Keratinocyte (primary cell): ENCODE measurements around the gene RASL10A. TPM values are rescaled to one million over a fixed set of nuclear protein-coding genes. Genes with fewer than 3 reads are reported as not detected.

Source experiments
- DNase-seq: peaks from one replicate; pipeline ENCODE4 v3.0.0-alpha.2; 2011; ENCODE audit warnings: low read depth, missing footprints, low spot score
- FAIRE-seq: peaks from 2 replicates; lab custom pipeline; 2011; peaks lifted over from hg19 to GRCh38; lab: Jason Lieb, UNC
- H2AFZ ChIP-seq: 2 replicates; pipeline ENCODE4 v1.6.0; 2012; ENCODE audit warnings: low read length, control low read depth, inconsistent platforms; ENCODE audit not compliant: control insufficient read depth
- H3K27ac ChIP-seq: 2 replicates; pipeline ENCODE4 v1.5.1; 2011; ENCODE audit warnings: low read length; ENCODE audit not compliant: control insufficient read depth, insufficient read depth
- H3K27me3 ChIP-seq: 3 replicates; pipeline ENCODE4 v1.6.0; 2011; ENCODE audit warnings: low read length; ENCODE audit not compliant: control insufficient read depth, insufficient read depth; ENCODE audit errors: extremely low read depth
- H3K36me3 ChIP-seq, 2 experiments: 2 replicates in 1 of 2; 3 replicates in 1 of 2; pipeline ENCODE4 v1.5.1; 2011; ENCODE audit warnings: low read length in 2 of 2, mild to moderate bottlenecking in 1 of 2; ENCODE audit not compliant: control insufficient read depth in 2 of 2, insufficient read depth in 2 of 2; ENCODE audit errors: extremely low read depth in 1 of 2
- H3K4me1 ChIP-seq: 3 replicates; pipeline ENCODE4 v1.5.1; 2011; ENCODE audit warnings: low read length; ENCODE audit not compliant: control insufficient read depth, insufficient read depth; ENCODE audit errors: extremely low read depth
- H3K4me2 ChIP-seq: 3 replicates; pipeline ENCODE4 v1.6.0; 2011; ENCODE audit warnings: low read depth, low read length; ENCODE audit not compliant: control insufficient read depth, insufficient read depth; ENCODE audit errors: extremely low read depth
- H3K4me3 ChIP-seq, 3 experiments: fragments of 200-600 bp in 1 of 3; sonication (generic) in 1 of 3; 2 replicates in 2 of 3; 3 replicates in 1 of 3; pipeline ENCODE4 v1.5.1; 2011 to 2016; ENCODE audit warnings: low read length in 3 of 3, mild to moderate bottlenecking in 3 of 3, control low read depth in 2 of 3, inconsistent platforms in 1 of 3, low read depth in 1 of 3, mixed read lengths in 1 of 3, mixed run types in 1 of 3, moderate library complexity in 1 of 3; ENCODE audit not compliant: control insufficient read depth in 2 of 3, insufficient read depth in 2 of 3; ENCODE audit errors: extremely low read depth in 1 of 3
- H3K79me2 ChIP-seq: 2 replicates; pipeline ENCODE4 v1.6.0; 2012; ENCODE audit warnings: low read length; ENCODE audit not compliant: control insufficient read depth, insufficient read depth
- H3K9ac ChIP-seq: 3 replicates; pipeline ENCODE4 v1.6.0; 2011; ENCODE audit warnings: low read length; ENCODE audit not compliant: control insufficient read depth, insufficient read depth; ENCODE audit errors: extremely low read depth
- H3K9me1 ChIP-seq: 3 replicates; pipeline ENCODE4 v1.6.0; 2011; ENCODE audit warnings: low read length; ENCODE audit not compliant: control insufficient read depth, insufficient read depth; ENCODE audit errors: extremely low read depth
- H3K9me3 ChIP-seq: 2 replicates; pipeline ENCODE4 v1.5.1; 2012; ENCODE audit warnings: low read depth, low read length; ENCODE audit not compliant: control insufficient read depth
- H4K20me1 ChIP-seq: 3 replicates; pipeline ENCODE4 v1.6.0; 2011; ENCODE audit warnings: low read length; ENCODE audit not compliant: control insufficient read depth, insufficient read depth; ENCODE audit errors: extremely low read depth
- CTCF ChIP-seq, 3 experiments: IDR thresholded peaks in 1 of 3; conservative IDR thresholded peaks in 1 of 3; optimal IDR thresholded peaks in 1 of 3; 2 replicates in 2 of 3; 3 replicates in 1 of 3; pipeline versions ENCODE3 to v1.5.1; 2011; ENCODE audit warnings: low read length in 3 of 3, mild to moderate bottlenecking in 3 of 3, moderate library complexity in 2 of 3, control low read depth in 1 of 3, inconsistent platforms in 1 of 3; ENCODE audit not compliant: insufficient read depth in 2 of 3; ENCODE audit errors: extremely low read depth in 1 of 3
- EZH2 ChIP-seq: IDR thresholded peaks from one replicate; pipeline ENCODE4 v1.6.1; 2012; ENCODE audit warnings: inconsistent platforms, mild to moderate bottlenecking, low read length, moderate library complexity
- dilution Hi-C: fragments of 300-500 bp; cut with MboI; formaldehyde crosslinking; loops from one replicate; pipeline ENCODE4 v1.7.0; 2020; ENCODE audit warnings: low sequenced_read_pairs; ENCODE audit not compliant: extremely low pct_ligation_motif_present
- polyA plus RNA-seq, 5 experiments: library from polyadenylated mRNA; depleted of rRNA in 3 of 5; stranded (reverse) in 3 of 5; stranded (forward) in 1 of 5; unstranded in 1 of 5; fragments of >200 nt; gene quantifications; 1 replicate in 1 of 5; 2 replicates in 3 of 5; 3 replicates in 1 of 5; pipeline versions ENCODE4 v1.2.1 to v1.2.3, GENCODE V29; 2011 to 2012; ENCODE audit warnings: missing spikeins in 2 of 5, low read depth in 1 of 5, low replicate concordance in 1 of 5

RASL10A gene
- polyA plus RNA-seq, 1 donor (not counting 4 experiments of a cell fraction or from before 2014, with no cell fraction given): not detected

DNA sequence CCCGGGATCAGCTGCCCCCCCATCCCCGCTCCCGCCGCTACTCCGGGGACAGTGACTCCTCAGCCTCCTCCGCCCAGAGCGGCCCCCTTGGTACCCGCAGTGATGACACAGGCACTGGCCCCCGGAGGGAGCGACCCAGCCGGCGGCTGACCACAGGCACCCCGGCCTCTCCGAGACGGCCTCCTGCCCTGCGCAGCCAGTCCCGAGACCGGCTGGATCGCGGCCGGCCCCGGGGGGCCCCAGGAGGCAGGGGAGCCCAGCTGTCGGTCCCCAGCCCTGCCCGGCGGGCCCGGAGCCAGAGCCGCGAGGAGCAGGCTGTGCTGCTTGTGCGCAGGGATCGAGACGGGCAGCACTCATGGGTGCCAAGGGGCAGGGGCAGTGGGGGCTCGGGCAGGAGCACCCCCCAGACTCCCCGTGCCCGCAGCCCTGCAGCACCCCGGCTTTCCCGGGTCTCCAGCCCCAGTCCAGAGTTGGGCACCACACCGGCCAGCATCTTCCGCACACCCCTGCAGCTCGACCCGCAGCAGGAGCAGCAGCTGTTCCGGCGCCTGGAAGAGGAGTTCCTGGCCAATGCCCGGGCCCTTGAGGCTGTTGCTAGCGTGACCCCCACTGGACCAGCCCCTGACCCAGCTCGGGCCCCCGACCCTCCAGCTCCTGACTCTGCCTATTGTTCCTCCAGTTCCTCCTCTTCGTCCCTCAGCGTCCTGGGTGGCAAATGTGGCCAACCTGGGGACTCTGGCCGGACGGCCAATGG, 3.9 kb downstream of the RASL10A start:
- Histone ChIP-seq H3K4me2 (peak overlapping the region; percentile 29), H3K4me1 (peaks cover 45% of the 10 kb centered on the region), H3K4me3 (no peak overlapping the region), H2AFZ (no peak overlapping the region), H3K9me1 (no peaks in the 10 kb centered on the region), H3K9ac (peak overlapping the region; percentile 47), H3K79me2 (peaks cover 24% of the 10 kb centered on the region), H3K9me3 (no peaks in the 10 kb centered on the region), H4K20me1 (peaks cover 7% of the 10 kb centered on the region), H3K27me3 (peaks cover 36% of the 10 kb centered on the region), H3K36me3 (peaks cover 5 to 20% of the 10 kb centered on the region in 2 experiments), H3K27ac (no peak overlapping the region)
- FAIRE-seq (no peak), DNase-seq (no peak)
- TF ChIP-seq EZH2: no peak
- TF ChIP-seq CTCF (optimal IDR thresholded peaks at IDR 0.05 in 1 of 3, IDR thresholded peaks at IDR 0.05 in 1 of 3, conservative IDR thresholded peaks at IDR 0.05 in 1 of 3; ENCODE audit: extremely low read depth in 1 of 3, insufficient read depth in 2 of 3, low read length in 3 of 3): no peak
- dilution Hi-C loops: no loop called here

DNA sequence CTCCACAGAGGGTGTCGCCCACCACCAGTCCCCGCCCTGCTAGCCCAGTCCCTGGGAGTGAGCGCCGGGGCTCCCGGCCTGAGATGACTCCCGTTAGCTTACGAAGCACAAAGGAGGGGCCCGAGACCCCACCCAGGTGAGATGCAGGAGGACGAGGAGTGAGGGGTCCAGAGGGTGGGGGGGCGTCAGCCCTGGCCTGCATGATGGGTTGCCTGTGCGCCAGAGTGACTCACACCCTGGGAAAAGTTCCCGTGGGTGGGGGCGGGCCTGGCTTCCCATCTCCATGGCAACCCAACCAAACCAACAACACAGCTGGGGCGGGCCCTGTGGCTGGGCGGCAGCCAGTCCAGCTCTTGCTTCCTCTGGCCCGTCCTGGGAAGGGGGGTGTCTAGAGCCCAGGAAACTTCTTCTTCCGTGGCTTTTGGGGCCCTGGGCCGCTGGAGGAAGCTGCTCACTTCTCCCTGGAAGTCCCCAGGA, 4.6 kb downstream of the RASL10A start:
- Histone ChIP-seq H3K27ac (peak overlapping the region; percentile 76), H3K9me3 (no peaks in the 10 kb centered on the region), H3K79me2 (peaks cover 24% of the 10 kb centered on the region), H3K4me1 (peaks cover 49% of the 10 kb centered on the region), H4K20me1 (peaks cover 7% of the 10 kb centered on the region), H3K4me2 (peak overlapping the region; percentile 54), H2AFZ (no peak overlapping the region), H3K4me3 (no peak overlapping the region), H3K9me1 (no peaks in the 10 kb centered on the region), H3K27me3 (peaks cover 28% of the 10 kb centered on the region), H3K9ac (peak overlapping the region; percentile 62), H3K36me3 (peaks cover 5 to 20% of the 10 kb centered on the region in 2 experiments)
- TF ChIP-seq CTCF (optimal IDR thresholded peaks at IDR 0.05 in 1 of 3, IDR thresholded peaks at IDR 0.05 in 1 of 3, conservative IDR thresholded peaks at IDR 0.05 in 1 of 3; ENCODE audit: extremely low read depth in 1 of 3, insufficient read depth in 2 of 3, low read length in 3 of 3) (no peak), EZH2 (no peak)
- FAIRE-seq (peak; percentile 59), DNase-seq (peak; percentile 69)
- dilution Hi-C loops: no loop called here
